GM23338 (cell line): ENCODE data around the gene STX8. TPM values are rescaled to one million over a fixed set of nuclear protein-coding genes. Genes with fewer than 3 reads are reported as not detected.

Source experiments
- ATAC-seq: fragments of 200-7000 bp; cut with Tn5 transposase; 3 replicates; pipeline ENCODE4 v1.9.1; 2020
- DNase-seq: peaks from one replicate; pipeline ENCODE4 v3.0.0-alpha.2; 2015; ENCODE audit warnings: low spot score
- H2AFZ ChIP-seq: fragments of 200-600 bp; sonication (generic); 2 replicates; pipeline ENCODE4 v1.8.0; 2016; ENCODE audit warnings: antibody characterized with exemption, mild to moderate bottlenecking, moderate library complexity
- H3F3A ChIP-seq: fragments of 200-600 bp; sonication (generic); replicated peaks from 2 replicates; pipeline ENCODE4 v1.8.0; 2017; ENCODE audit warnings: antibody characterized with exemption, mixed run types, low read depth
- H3K27ac ChIP-seq: fragments of 200-600 bp; sonication (generic); 2 replicates; pipeline ENCODE4 v1.6.1; 2016; ENCODE audit warnings: low read depth
- H3K27me3 ChIP-seq: fragments of 200-600 bp; sonication (generic); 2 replicates; pipeline ENCODE4 v1.8.0; 2016; ENCODE audit warnings: mild to moderate bottlenecking, mixed run types, moderate library complexity; ENCODE audit not compliant: insufficient read depth
- H3K36me3 ChIP-seq: fragments of 200-600 bp; sonication (generic); 2 replicates; pipeline ENCODE4 v1.8.0; 2016; ENCODE audit warnings: mild to moderate bottlenecking; ENCODE audit not compliant: insufficient read depth
- H3K4me1 ChIP-seq: fragments of 200-600 bp; sonication (generic); 2 replicates; pipeline ENCODE4 v1.8.0; 2016; ENCODE audit warnings: mild to moderate bottlenecking, moderate library complexity; ENCODE audit not compliant: insufficient read depth
- H3K4me2 ChIP-seq: fragments of 200-600 bp; sonication (generic); 2 replicates; pipeline ENCODE4 v1.7.1; 2017; ENCODE audit warnings: mixed run types
- H3K4me3 ChIP-seq: fragments of 200-600 bp; sonication (generic); 2 replicates; pipeline ENCODE4 v1.6.1; 2016; ENCODE audit warnings: mixed run types
- H3K79me2 ChIP-seq: fragments of 200-600 bp; sonication (generic); replicated peaks from 2 replicates; pipeline ENCODE4 v1.8.0; 2017; ENCODE audit warnings: mild to moderate bottlenecking; ENCODE audit not compliant: insufficient read depth
- H3K9me2 ChIP-seq: fragments of 200-600 bp; sonication (generic); 2 replicates; pipeline ENCODE4 v1.8.0; 2017; ENCODE audit not compliant: insufficient read depth
- H4K20me1 ChIP-seq: fragments of 200-600 bp; sonication (generic); replicated peaks from 2 replicates; pipeline ENCODE4 v1.8.0; 2017; ENCODE audit warnings: mild to moderate bottlenecking; ENCODE audit not compliant: insufficient read depth
- H3K27ac Mint-ChIP-seq: 2 replicates; pipeline ENCODE4 v1.8.0; 2020; ENCODE audit warnings: inconsistent platforms, mild to moderate bottlenecking, moderate library complexity, mixed read lengths
- H3K27me3 Mint-ChIP-seq: 3 replicates; pipeline ENCODE4 v1.8.0; 2022; ENCODE audit warnings: low read depth, mild to moderate bottlenecking, moderate library complexity, mixed read lengths, inconsistent platforms; ENCODE audit not compliant: insufficient read depth, poor library complexity
- H3K36me3 Mint-ChIP-seq: 3 replicates; pipeline ENCODE4 v1.8.0; 2021; ENCODE audit warnings: low read depth, mild to moderate bottlenecking, inconsistent platforms, moderate library complexity, mixed read lengths
- H3K4me1 Mint-ChIP-seq: 3 replicates; pipeline ENCODE4 v1.8.0; 2020; ENCODE audit warnings: mild to moderate bottlenecking, inconsistent platforms, mixed read lengths
- H3K4me3 Mint-ChIP-seq: 3 replicates; pipeline ENCODE4 v1.8.0; 2021; ENCODE audit warnings: moderate library complexity, mild to moderate bottlenecking, inconsistent platforms, mixed read lengths
- H3K9me3 Mint-ChIP-seq: 3 replicates; pipeline ENCODE4 v1.8.0; 2020; ENCODE audit warnings: moderate library complexity, mild to moderate bottlenecking, inconsistent platforms, mixed read lengths
- CREB1 ChIP-seq: fragments of 250-450 bp; sonication (Bioruptor Pico); IDR thresholded peaks from 2 replicates; pipeline ENCODE4 v1.5.0; 2020; ENCODE audit warnings: low read depth, mild to moderate bottlenecking, moderate library complexity
- EZH2 ChIP-seq: fragments of 200-600 bp; sonication (generic); IDR thresholded peaks from one replicate; pipeline ENCODE4 v1.8.0; 2017; ENCODE audit warnings: antibody characterized with exemption, mild to moderate bottlenecking, low read depth; ENCODE audit not compliant: unreplicated experiment
- EZH2phosphoT487 ChIP-seq: fragments of 200-600 bp; sonication (generic); IDR thresholded peaks from one replicate; pipeline ENCODE4 v1.8.1; 2018; ENCODE audit warnings: antibody characterized with exemption; ENCODE audit not compliant: unreplicated experiment
- JUNB ChIP-seq: IDR thresholded peaks from one replicate; pipeline ENCODE4 v1.6.1; 2016; ENCODE audit warnings: antibody characterized with exemption; ENCODE audit not compliant: unreplicated experiment
- NANOG ChIP-seq: IDR thresholded peaks from 2 replicates; pipeline ENCODE4 v1.6.1; 2016; ENCODE audit warnings: antibody characterized with exemption, borderline replicate concordance
- POLR2AphosphoS5 ChIP-seq: IDR thresholded peaks from 2 replicates; pipeline ENCODE4 v1.6.1; 2016; ENCODE audit warnings: antibody characterized with exemption, low read depth
- STAT1 ChIP-seq: IDR thresholded peaks from one replicate; pipeline ENCODE4 v1.6.1; 2016; ENCODE audit warnings: antibody characterized with exemption; ENCODE audit not compliant: unreplicated experiment
- ZNF114 ChIP-seq: fragments of 250-450 bp; sonication (Bioruptor Pico); IDR thresholded peaks from 2 replicates; pipeline ENCODE4 v1.5.0; 2020; ENCODE audit warnings: mild to moderate bottlenecking, moderate library complexity
- ZNF331 ChIP-seq: fragments of 250-450 bp; sonication (Bioruptor Pico); IDR thresholded peaks from 2 replicates; pipeline ENCODE4 v1.5.0; 2020; ENCODE audit warnings: low read depth, mild to moderate bottlenecking, moderate library complexity
- polyA plus RNA-seq: library from polyadenylated mRNA; unstranded; fragments of >200 nt; fragmentation: Nextera tagmentation; extraction: Ambion mirVana; gene quantifications from 2 replicates; pipeline ENCODE4 v1.2.1, GENCODE V29; 2016
- total RNA-seq: library from RNA; depleted of rRNA; stranded (reverse); fragments of >200 nt; shearing (Covaris generic); gene quantifications from 2 replicates; pipeline ENCODE4 v1.2.3, GENCODE V29; 2014
- TF ChIP-seq, protein P1 (sequence below): IDR thresholded peaks from 2 replicates; pipeline ENCODE4 v1.6.1; 2016; ENCODE audit warnings: antibody characterized with exemption
- TF ChIP-seq, protein P2 (sequence below): IDR thresholded peaks from one replicate; pipeline ENCODE4 v1.6.1; 2018; ENCODE audit warnings: antibody characterized with exemption; ENCODE audit not compliant: unreplicated experiment
- TF ChIP-seq, protein P3 (sequence below): fragments of 250-450 bp; sonication (Bioruptor Pico); IDR thresholded peaks from 2 replicates; pipeline ENCODE4 v1.5.0; 2020; ENCODE audit warnings: mild to moderate bottlenecking, moderate library complexity
- TF ChIP-seq, protein P4 (sequence below), 2 experiments: fragments of 200-600 bp in 1 of 2; sonication (generic) in 1 of 2; conservative IDR thresholded peaks; 2 replicates each; pipeline versions ENCODE4 v1.5.1 to v1.6.1; 2016 to 2017; ENCODE audit warnings: antibody characterized with exemption in 2 of 2, low read depth in 2 of 2, mild to moderate bottlenecking in 2 of 2, moderate library complexity in 1 of 2

Gene STX8
- total and polyA plus RNA-seq, 2 experiments from 2014 or later = 59.4 to 82.3 TPM

DNA sequence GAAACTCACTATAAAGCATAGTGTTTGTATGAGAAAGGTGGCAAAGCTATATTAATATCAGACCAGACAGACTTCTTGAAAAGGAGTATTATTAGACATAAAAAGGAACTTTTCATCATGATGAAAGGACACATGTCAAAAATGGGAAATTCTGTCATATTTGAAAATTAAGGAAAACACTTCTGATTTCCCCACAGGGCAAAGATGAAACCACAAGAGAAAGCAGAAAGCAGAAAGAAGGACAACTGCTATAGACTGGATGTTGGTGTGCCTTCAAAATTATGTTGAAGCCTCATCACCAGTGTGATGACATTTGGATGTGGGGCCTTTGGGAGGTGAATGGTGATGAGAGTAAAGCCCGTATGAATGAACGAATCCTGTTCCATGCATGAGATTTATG lies 193.0 kb downstream of the STX8 start:
- H3K27me3 ChIP-seq = no peaks in the 10 kb centered on the region
- Mint-ChIP-seq H3K36me3 (no peaks in the 10 kb centered on the region), H3K27ac (no peak overlapping the region), H3K4me3 (no peak overlapping the region), H3K9me3 (no peaks in the 10 kb centered on the region), H3K27me3 (peaks cover 1% of the 10 kb centered on the region), H3K4me1 (peaks cover 2% of the 10 kb centered on the region; the same call in 1 of the 3 replicates)
- H4K20me1 ChIP-seq = no peaks in the 10 kb centered on the region
- no peaks in the 10 kb centered on the region for H3F3A ChIP-seq
- no peaks in the 10 kb centered on the region for H3K79me2 ChIP-seq
- no peak overlapping the region for H3K27ac ChIP-seq
- ATAC-seq (no peak), DNase-seq (no peak)
- no peak overlapping the region for H2AFZ ChIP-seq
- H3K4me1 ChIP-seq = no peaks in the 10 kb centered on the region
- H3K9me2 ChIP-seq = no peaks in the 10 kb centered on the region
- TF ChIP-seq EZH2phosphoT487 (no peak), NANOG (no peak), CREB1 (no peak), ZNF114 (no peak), EZH2 (no peak), JUNB (no peak), STAT1 (no peak), POLR2AphosphoS5 (no peak), ZNF331 (CRISPR knock-in tag) (no peak)
- TF ChIP-seq, protein P1, sequence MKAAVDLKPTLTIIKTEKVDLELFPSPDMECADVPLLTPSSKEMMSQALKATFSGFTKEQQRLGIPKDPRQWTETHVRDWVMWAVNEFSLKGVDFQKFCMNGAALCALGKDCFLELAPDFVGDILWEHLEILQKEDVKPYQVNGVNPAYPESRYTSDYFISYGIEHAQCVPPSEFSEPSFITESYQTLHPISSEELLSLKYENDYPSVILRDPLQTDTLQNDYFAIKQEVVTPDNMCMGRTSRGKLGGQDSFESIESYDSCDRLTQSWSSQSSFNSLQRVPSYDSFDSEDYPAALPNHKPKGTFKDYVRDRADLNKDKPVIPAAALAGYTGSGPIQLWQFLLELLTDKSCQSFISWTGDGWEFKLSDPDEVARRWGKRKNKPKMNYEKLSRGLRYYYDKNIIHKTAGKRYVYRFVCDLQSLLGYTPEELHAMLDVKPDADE = no peak
- TF ChIP-seq, protein P2, sequence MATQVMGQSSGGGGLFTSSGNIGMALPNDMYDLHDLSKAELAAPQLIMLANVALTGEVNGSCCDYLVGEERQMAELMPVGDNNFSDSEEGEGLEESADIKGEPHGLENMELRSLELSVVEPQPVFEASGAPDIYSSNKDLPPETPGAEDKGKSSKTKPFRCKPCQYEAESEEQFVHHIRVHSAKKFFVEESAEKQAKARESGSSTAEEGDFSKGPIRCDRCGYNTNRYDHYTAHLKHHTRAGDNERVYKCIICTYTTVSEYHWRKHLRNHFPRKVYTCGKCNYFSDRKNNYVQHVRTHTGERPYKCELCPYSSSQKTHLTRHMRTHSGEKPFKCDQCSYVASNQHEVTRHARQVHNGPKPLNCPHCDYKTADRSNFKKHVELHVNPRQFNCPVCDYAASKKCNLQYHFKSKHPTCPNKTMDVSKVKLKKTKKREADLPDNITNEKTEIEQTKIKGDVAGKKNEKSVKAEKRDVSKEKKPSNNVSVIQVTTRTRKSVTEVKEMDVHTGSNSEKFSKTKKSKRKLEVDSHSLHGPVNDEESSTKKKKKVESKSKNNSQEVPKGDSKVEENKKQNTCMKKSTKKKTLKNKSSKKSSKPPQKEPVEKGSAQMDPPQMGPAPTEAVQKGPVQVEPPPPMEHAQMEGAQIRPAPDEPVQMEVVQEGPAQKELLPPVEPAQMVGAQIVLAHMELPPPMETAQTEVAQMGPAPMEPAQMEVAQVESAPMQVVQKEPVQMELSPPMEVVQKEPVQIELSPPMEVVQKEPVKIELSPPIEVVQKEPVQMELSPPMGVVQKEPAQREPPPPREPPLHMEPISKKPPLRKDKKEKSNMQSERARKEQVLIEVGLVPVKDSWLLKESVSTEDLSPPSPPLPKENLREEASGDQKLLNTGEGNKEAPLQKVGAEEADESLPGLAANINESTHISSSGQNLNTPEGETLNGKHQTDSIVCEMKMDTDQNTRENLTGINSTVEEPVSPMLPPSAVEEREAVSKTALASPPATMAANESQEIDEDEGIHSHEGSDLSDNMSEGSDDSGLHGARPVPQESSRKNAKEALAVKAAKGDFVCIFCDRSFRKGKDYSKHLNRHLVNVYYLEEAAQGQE = no peak
- TF ChIP-seq, protein P3, sequence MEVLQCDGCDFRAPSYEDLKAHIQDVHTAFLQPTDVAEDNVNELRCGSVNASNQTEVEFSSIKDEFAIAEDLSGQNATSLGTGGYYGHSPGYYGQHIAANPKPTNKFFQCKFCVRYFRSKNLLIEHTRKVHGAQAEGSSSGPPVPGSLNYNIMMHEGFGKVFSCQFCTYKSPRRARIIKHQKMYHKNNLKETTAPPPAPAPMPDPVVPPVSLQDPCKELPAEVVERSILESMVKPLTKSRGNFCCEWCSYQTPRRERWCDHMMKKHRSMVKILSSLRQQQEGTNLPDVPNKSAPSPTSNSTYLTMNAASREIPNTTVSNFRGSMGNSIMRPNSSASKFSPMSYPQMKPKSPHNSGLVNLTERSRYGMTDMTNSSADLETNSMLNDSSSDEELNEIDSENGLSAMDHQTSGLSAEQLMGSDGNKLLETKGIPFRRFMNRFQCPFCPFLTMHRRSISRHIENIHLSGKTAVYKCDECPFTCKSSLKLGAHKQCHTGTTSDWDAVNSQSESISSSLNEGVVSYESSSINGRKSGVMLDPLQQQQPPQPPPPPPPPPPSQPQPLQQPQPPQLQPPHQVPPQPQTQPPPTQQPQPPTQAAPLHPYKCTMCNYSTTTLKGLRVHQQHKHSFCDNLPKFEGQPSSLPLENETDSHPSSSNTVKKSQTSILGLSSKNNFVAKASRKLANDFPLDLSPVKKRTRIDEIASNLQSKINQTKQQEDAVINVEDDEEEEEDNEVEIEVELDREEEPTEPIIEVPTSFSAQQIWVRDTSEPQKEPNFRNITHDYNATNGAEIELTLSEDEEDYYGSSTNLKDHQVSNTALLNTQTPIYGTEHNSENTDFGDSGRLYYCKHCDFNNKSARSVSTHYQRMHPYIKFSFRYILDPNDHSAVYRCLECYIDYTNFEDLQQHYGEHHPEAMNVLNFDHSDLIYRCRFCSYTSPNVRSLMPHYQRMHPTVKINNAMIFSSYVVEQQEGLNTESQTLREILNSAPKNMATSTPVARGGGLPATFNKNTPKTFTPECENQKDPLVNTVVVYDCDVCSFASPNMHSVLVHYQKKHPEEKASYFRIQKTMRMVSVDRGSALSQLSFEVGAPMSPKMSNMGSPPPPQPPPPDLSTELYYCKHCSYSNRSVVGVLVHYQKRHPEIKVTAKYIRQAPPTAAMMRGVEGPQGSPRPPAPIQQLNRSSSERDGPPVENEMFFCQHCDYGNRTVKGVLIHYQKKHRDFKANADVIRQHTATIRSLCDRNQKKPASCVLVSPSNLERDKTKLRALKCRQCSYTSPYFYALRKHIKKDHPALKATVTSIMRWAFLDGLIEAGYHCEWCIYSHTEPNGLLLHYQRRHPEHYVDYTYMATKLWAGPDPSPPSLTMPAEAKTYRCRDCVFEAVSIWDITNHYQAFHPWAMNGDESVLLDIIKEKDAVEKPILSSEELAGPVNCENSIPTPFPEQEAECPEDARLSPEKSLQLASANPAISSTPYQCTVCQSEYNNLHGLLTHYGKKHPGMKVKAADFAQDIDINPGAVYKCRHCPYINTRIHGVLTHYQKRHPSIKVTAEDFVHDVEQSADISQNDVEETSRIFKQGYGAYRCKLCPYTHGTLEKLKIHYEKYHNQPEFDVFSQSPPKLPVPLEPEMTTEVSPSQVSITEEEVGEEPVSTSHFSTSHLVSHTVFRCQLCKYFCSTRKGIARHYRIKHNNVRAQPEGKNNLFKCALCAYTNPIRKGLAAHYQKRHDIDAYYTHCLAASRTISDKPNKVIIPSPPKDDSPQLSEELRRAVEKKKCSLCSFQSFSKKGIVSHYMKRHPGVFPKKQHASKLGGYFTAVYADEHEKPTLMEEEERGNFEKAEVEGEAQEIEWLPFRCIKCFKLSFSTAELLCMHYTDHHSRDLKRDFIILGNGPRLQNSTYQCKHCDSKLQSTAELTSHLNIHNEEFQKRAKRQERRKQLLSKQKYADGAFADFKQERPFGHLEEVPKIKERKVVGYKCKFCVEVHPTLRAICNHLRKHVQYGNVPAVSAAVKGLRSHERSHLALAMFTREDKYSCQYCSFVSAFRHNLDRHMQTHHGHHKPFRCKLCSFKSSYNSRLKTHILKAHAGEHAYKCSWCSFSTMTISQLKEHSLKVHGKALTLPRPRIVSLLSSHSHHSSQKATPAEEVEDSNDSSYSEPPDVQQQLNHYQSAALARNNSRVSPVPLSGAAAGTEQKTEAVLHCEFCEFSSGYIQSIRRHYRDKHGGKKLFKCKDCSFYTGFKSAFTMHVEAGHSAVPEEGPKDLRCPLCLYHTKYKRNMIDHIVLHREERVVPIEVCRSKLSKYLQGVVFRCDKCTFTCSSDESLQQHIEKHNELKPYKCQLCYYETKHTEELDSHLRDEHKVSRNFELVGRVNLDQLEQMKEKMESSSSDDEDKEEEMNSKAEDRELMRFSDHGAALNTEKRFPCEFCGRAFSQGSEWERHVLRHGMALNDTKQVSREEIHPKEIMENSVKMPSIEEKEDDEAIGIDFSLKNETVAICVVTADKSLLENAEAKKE = no peak
- TF ChIP-seq, protein P4, sequence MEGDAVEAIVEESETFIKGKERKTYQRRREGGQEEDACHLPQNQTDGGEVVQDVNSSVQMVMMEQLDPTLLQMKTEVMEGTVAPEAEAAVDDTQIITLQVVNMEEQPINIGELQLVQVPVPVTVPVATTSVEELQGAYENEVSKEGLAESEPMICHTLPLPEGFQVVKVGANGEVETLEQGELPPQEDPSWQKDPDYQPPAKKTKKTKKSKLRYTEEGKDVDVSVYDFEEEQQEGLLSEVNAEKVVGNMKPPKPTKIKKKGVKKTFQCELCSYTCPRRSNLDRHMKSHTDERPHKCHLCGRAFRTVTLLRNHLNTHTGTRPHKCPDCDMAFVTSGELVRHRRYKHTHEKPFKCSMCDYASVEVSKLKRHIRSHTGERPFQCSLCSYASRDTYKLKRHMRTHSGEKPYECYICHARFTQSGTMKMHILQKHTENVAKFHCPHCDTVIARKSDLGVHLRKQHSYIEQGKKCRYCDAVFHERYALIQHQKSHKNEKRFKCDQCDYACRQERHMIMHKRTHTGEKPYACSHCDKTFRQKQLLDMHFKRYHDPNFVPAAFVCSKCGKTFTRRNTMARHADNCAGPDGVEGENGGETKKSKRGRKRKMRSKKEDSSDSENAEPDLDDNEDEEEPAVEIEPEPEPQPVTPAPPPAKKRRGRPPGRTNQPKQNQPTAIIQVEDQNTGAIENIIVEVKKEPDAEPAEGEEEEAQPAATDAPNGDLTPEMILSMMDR (conservative IDR thresholded peaks at IDR 0.05; ENCODE audit: low read depth in 2 of 2) = no peak
- no peaks in the 10 kb centered on the region for H3K36me3 ChIP-seq
- H3K4me2 ChIP-seq = no peak overlapping the region
- H3K4me3 ChIP-seq = no peak overlapping the region
